Measurements from ENCODE around the gene GEMIN5.

GRCh38 chr5:154944716-154945115 is 6.7 kb upstream of the GEMIN5 start:
- TF ChIP-seq, protein P1, sequence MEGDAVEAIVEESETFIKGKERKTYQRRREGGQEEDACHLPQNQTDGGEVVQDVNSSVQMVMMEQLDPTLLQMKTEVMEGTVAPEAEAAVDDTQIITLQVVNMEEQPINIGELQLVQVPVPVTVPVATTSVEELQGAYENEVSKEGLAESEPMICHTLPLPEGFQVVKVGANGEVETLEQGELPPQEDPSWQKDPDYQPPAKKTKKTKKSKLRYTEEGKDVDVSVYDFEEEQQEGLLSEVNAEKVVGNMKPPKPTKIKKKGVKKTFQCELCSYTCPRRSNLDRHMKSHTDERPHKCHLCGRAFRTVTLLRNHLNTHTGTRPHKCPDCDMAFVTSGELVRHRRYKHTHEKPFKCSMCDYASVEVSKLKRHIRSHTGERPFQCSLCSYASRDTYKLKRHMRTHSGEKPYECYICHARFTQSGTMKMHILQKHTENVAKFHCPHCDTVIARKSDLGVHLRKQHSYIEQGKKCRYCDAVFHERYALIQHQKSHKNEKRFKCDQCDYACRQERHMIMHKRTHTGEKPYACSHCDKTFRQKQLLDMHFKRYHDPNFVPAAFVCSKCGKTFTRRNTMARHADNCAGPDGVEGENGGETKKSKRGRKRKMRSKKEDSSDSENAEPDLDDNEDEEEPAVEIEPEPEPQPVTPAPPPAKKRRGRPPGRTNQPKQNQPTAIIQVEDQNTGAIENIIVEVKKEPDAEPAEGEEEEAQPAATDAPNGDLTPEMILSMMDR (conservative IDR thresholded peaks at IDR 0.05; ENCODE audit: low read depth, low read length), result no peak
- TF ChIP-seq EZH2 (IDR thresholded peaks at IDR 0.05; ENCODE audit: borderline replicate concordance, low read depth, low read length, poor library complexity, severe bottlenecking), result no peak
